Stimulated activated CD4-positive, alpha-beta T cell treated with anti-CD3 and anti-CD28 coated beads, Interleukin-1b, Interleukin-23, amount 100 ng/mL, for 24 hours (primary cell): ENCODE results near the gene GDPD4.
A peak's percentile ranks its signal among the peaks of the same experiment; 100 is the strongest.

Source experiments
- DNase-seq, 4 experiments: peaks; one replicate each; pipeline ENCODE4 v3.0.0-alpha.2; 2020; ENCODE audit warnings: low read depth in 4 of 4, low spot score in 1 of 4

The GDPD4 gene

GRCh38 chr11:77301510-77301909, at the start of gene GDPD4:
Gene GDPD4, minus strand, starts transcription at chr11:77301686. Its CDS starts 16,549 bp downstream, at chr11:77285137.
- DNase-seq = no peak

- DNase-seq = no peak
Measured at GRCh38 chr11:77347948-77348347, 46.5 kb upstream of the GDPD4 start.

- no peak for DNase-seq
Measured at GRCh38 chr11:77346906-77347603, 45.6 kb upstream of the GDPD4 start.

- DNase-seq = no peak
Measured at GRCh38 chr11:77345621-77346020, 44.1 kb upstream of the GDPD4 start.

GRCh38 chr11:77340501-77340900, 39.0 kb upstream of the GDPD4 start:
- no peak for DNase-seq

- DNase-seq = no peak
Measured at GRCh38 chr11:77332259-77332658, 30.8 kb upstream of the GDPD4 start.

- DNase-seq = no peak
Measured at GRCh38 chr11:77325159-77325558, 23.7 kb upstream of the GDPD4 start.

- no peak for DNase-seq
Measured at GRCh38 chr11:77324508-77324907, 23.0 kb upstream of the GDPD4 start.

- no peak for DNase-seq
Measured at GRCh38 chr11:77322926-77323590, 21.6 kb upstream of the GDPD4 start.

GRCh38 chr11:77322506-77322905, 21.0 kb upstream of the GDPD4 start:
- DNase-seq = no peak

- DNase-seq = no peak
Measured at GRCh38 chr11:77320351-77320750, 18.9 kb upstream of the GDPD4 start.

- no peak for DNase-seq
Measured at GRCh38 chr11:77318600-77318999, 17.1 kb upstream of the GDPD4 start.

- no peak for DNase-seq
Measured at GRCh38 chr11:77316733-77317342, 15.4 kb upstream of the GDPD4 start.

- DNase-seq = no peak
Measured at GRCh38 chr11:77312107-77312506, 10.6 kb upstream of the GDPD4 start.

- no peak for DNase-seq
Measured at GRCh38 chr11:77311701-77312100, 10.2 kb upstream of the GDPD4 start.

- no peak for DNase-seq
Measured at GRCh38 chr11:77310721-77311120, 9.2 kb upstream of the GDPD4 start.

GRCh38 chr11:77309401-77310085, 8.1 kb upstream of the GDPD4 start:
- DNase-seq = no peak

- DNase-seq = no peak
Measured at GRCh38 chr11:77308838-77309237, 7.4 kb upstream of the GDPD4 start.

- no peak for DNase-seq
Measured at GRCh38 chr11:77303328-77303727, 1.8 kb upstream of the GDPD4 start.

- no peak for DNase-seq
Measured at GRCh38 chr11:77302752-77303151, 1.3 kb upstream of the GDPD4 start.

GRCh38 chr11:77300695-77301094, 791 bp downstream of the GDPD4 start:
- DNase-seq = no peak

GRCh38 chr11:77300028-77300427, 1.5 kb downstream of the GDPD4 start:
- DNase-seq = peak in 1 of 4 experiments; percentile 4
